AG04450 (cell line): ENCODE results near the gene FAM184B. TPM values are rescaled to one million over a fixed set of nuclear protein-coding genes. Genes with fewer than 3 reads are reported as not detected.

Source experiments
- CTCF ChIA-PET: fragments of 300-600, 350-600 bp; formaldehyde crosslinking; extraction: SDS; loops from one replicate; lab custom pipeline; 2022; ENCODE audit warnings: antibody characterized with exemption, inconsistent platforms; lab: Charles Lee
- POLR2A ChIA-PET: fragments of 350-600 bp; formaldehyde crosslinking; extraction: SDS; loops from one replicate; lab custom pipeline; 2021; ENCODE audit warnings: antibody characterized with exemption, inconsistent platforms; lab: Yijun Ruan, JAX
- DNase-seq: peaks from one replicate; pipeline ENCODE4 v3.0.0-alpha.2; 2011; ENCODE audit warnings: low read depth, low spot score
- H3K27ac ChIP-seq: one replicate; pipeline ENCODE4 v1.5.1; 2012; ENCODE audit warnings: low read depth, low read length, control low read depth
- H3K27me3 ChIP-seq: one replicate; pipeline ENCODE4 v1.6.0; 2012; ENCODE audit warnings: low read length; ENCODE audit not compliant: control insufficient read depth, insufficient read depth
- H3K4me3 ChIP-seq: 2 replicates; pipeline ENCODE4 v1.5.1; 2011; ENCODE audit warnings: mild to moderate bottlenecking, low read depth, low read length, control low read depth
- H3K9me3 ChIP-seq: 2 replicates; pipeline ENCODE4 v1.5.1; 2012; ENCODE audit warnings: low read length; ENCODE audit not compliant: control insufficient read depth, insufficient read depth
- CTCF ChIP-seq: IDR thresholded peaks from 2 replicates; pipeline ENCODE4 v1.5.1; 2011; ENCODE audit warnings: low read depth, low read length, control low read depth, inconsistent platforms
- polyA minus RNA-seq: library from RNA; depleted of rRNA, polyadenylated mRNA; stranded (reverse); fragments of >200 nt; gene quantifications from 2 replicates; pipeline ENCODE4 v1.2.3, GENCODE V29; 2011; rRNA and poly(A)+ RNA removed
- polyA plus RNA-seq: library from polyadenylated mRNA; depleted of rRNA; stranded (reverse); fragments of >200 nt; gene quantifications from 2 replicates; pipeline ENCODE4 v1.2.3, GENCODE V29; 2011; rRNA removed

The FAM184B gene
- polyA plus RNA-seq = 0.07 and 0.09 TPM in 2 replicates
- 0.05 and 0.09 TPM in 2 replicates for polyA minus RNA-seq

GRCh38 chr4:17781300-17782287, at the start of gene FAM184B:
FAM184B (minus strand) TSS chr4:17781621; CDS start chr4:17781299, 322 bp downstream.
- H3K27me3 ChIP-seq = peaks cover 25% of the 10 kb centered on the region
- H3K4me3 ChIP-seq = peak within 1 kb of the TSS; percentile 58
- ChIA-PET POLR2A (no interaction called here), CTCF (interaction anchor here (1.0 to 1.8 kb wide), 4 partner anchors 16 to 233 kb away, joined by 3 to 6 read pairs (median 3); no protein-coding TSS in a partner anchor)
- no peak for DNase-seq
- H3K27ac ChIP-seq = no peak within 1 kb of the TSS
- H3K9me3 ChIP-seq = no peaks in the 10 kb centered on the region; the same call in 1 of the 2 replicates
- no peak for TF ChIP-seq CTCF

- H3K27ac ChIP-seq = no peak overlapping the region
- no peak for TF ChIP-seq CTCF
- no peak for DNase-seq
- no peaks in the 10 kb centered on the region for H3K27me3 ChIP-seq
- POLR2A ChIA-PET = no interaction called here
- CTCF ChIA-PET = interaction anchor here (4.4 kb wide), 1 partner anchor 8 kb away, joined by 28 read pairs; no protein-coding TSS in a partner anchor
- no peaks in the 10 kb centered on the region for H3K9me3 ChIP-seq
- no peak overlapping the region for H3K4me3 ChIP-seq
Observed at GRCh38 chr4:17823871-17824669, 42.6 kb upstream of the FAM184B start.

- DNase-seq = peak; percentile 47
- Histone ChIP-seq H3K27me3 (no peaks in the 10 kb centered on the region), H3K9me3 (no peaks in the 10 kb centered on the region), H3K4me3 (peak overlapping the region; percentile 18; the same call in 1 of the 2 replicates), H3K27ac (no peak overlapping the region)
- POLR2A ChIA-PET = interaction anchor here (0.6 kb wide), 1 partner anchor 17 kb away, joined by 4 read pairs; no protein-coding TSS in a partner anchor
- CTCF ChIA-PET = interaction anchor here (0.5 to 2.6 kb wide), 47 partner anchors 9 to 778 kb away, joined by 3 to 28 read pairs (median 5); partner anchors contain the start of gene MED28
- peak; percentile 64 for TF ChIP-seq CTCF
Observed at GRCh38 chr4:17817027-17817426, 35.6 kb upstream of the FAM184B start.

- H3K27ac ChIP-seq = no peak overlapping the region
- no peak for DNase-seq
- no peak for TF ChIP-seq CTCF
- ChIA-PET POLR2A (no interaction called here), CTCF (interaction anchor here (0.7 to 2.6 kb wide), 27 partner anchors 8 to 779 kb away, joined by 3 to 28 read pairs (median 7); no protein-coding TSS in a partner anchor)
- no peaks in the 10 kb centered on the region for H3K27me3 ChIP-seq
- H3K9me3 ChIP-seq = no peaks in the 10 kb centered on the region
- no peak overlapping the region for H3K4me3 ChIP-seq
Observed at GRCh38 chr4:17816142-17816541, 34.7 kb upstream of the FAM184B start.
